ENCODE data around the gene LRP5.

Gene LRP5

GRCh38 chr11:68311160-68312116 is 953 bp upstream of the LRP5 start:
- no peak for DNase-seq

DNA sequence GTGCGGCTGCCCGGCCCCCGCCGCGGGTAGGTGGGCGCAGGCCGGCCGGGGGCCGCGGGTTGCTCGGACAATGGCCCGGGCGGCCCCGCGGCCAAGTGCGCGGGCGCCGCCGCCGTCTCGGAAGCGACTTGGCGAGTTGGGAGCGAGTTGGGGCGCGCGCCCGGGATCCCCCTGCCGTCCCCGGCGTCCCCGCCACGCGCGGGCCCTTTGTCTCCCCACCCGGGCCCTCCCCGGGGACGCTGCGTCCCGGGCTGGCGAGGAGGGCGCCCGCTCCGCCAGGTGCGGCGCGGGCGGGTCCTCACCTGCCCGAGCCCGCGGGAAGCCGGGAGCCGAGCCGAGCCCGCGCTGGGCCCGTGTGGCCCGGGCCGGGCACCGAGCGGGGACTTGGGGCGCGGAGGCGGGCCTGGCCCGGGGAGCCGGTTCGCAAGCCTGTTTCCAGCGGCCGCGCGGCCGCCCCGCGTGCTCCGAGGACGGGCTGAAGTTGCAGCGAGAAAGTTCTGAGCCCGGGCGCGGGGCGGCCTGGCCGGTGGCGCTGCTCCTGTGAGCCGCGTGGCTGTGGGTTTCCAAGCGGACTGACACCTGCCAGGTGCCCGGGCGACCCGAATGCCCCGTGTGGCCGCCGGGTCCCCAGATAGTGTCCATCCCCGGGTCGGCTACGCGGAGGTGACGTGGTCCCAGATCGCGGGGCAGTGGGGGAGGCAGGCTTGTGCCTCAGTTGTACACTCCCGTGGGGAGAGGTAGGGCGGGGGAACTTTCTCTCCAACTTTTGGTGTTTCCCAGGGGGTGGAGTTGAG is 586 bp downstream of the LRP5 start:
- DNase-seq: peak; percentile 39

- DNase-seq: no peak
These were observed 1.3 kb downstream of the LRP5 start for GRCh38 chr11:68313574-68314202.

GRCh38 chr11:68314203-68315170 is 2.1 kb downstream of the LRP5 start:
- DNase-seq: no peak

GRCh38 chr11:68315171-68315920 is 3.0 kb downstream of the LRP5 start:
- DNase-seq: no peak

DNA sequence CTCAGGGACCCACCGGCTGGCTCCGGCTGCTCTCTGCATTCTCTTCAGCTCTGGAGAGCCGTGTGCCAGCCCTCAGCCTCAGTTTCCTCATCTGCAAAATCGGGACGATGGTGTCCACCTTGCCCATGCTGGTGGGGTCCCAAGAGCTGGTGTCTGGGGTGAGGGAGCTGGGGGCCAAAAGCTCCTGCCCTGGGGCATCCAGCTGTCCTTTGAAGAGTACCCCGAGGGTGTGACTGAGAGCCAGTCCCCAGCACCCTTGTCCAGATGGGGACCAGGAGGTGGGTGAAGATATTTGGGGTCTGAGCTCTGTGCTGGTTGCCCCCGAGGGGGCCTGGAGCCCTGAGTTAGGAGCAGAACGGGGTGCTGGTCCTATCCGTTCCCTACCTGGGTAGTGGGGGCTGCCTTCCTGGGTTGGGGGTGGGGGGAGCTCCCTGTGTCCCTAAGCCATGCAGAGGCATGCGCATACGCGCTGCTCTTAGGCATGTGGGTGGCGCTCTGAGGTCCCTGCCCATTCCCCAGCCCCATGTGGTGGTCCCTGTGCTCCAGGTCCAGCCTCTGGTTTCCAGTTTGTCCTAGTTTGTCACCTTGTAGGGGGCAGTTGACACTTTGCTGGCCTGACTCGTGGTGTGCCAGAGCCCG is 4.9 kb downstream of the LRP5 start:
- no peak for DNase-seq

DNA sequence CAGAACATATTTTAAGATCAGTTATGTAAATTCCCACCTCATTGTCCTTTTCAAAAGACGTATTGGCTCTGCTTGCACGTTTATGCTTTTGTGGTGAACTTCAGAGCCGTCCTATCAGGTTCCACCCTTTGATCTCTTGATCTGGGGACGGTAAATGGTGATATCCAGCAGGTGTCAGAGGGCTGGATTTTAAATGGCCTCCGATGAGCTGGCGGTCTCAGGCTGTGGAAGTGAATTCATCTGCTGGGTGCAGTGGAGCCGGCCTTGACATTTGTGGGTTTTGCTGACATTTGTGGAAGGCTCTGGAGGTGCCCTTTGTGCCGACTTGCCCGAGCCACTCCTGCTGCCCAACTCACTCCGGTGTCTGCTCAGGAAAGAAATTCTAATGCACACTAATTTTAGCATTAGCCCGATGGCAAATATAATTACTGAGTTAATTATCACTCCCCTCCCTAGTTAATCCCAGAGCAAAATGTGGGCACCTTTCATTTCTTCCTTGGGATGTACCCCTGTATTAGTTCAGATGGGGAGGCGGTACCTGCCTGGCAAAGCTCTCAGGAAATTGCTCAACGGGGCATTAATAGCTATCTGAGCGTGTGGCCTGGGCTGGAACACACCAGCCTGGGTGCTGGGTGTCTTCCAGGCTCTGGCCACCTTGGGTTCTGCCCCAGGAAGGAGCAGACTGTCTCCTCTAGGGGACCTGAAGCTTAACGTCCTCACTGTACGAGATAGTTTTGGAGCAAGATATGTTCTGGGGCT is 9.1 kb downstream of the LRP5 start:
- no peak for DNase-seq

GRCh38 chr11:68322052-68322430 is 9.7 kb downstream of the LRP5 start:
- DNase-seq: no peak

DNA sequence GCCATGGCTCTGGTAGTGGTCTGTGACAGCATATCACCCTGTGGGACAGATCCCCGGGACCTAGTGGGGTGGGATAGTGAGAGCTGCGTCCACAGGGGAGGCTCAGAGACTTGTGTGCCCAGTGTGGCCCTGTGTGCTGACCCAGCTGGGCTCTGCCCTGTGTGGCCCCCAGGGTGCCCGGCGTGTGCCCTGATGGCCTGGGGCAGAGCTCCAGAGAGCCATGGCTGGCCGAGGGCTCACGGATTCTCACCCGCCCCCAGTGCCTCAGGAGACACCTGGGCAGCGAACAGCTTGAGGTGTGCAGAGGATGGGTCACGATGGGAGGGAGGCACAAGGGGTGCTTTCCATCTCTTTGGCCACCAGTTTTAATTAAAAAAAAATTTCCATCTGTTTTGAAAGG is 11.8 kb downstream of the LRP5 start:
- DNase-seq: no peak

DNA sequence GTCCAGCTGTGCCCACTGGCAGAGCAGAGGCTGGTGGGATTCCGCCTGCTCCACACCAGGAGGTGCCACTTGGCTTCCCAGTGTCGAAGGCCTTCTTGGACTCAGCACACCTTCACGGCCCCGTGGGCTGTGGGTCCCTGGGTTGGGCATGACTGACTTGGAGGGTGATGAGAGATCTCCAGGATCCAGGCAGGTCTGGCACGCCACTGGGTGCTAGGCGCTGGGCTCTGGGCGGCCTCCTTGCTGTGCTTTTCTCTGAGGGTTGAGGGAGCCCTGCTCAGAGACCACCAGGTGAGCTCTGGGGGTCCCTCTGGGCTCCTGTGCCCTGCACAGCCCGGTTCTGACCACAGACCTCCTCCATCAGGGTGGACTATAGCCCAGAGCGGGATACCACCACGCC is 12.3 kb downstream of the LRP5 start:
- no peak for DNase-seq

- DNase-seq: no peak
These were observed 13.0 kb downstream of the LRP5 start for GRCh38 chr11:68325183-68325906.

GRCh38 chr11:68325907-68326220 is 13.5 kb downstream of the LRP5 start:
- no peak for DNase-seq

DNA sequence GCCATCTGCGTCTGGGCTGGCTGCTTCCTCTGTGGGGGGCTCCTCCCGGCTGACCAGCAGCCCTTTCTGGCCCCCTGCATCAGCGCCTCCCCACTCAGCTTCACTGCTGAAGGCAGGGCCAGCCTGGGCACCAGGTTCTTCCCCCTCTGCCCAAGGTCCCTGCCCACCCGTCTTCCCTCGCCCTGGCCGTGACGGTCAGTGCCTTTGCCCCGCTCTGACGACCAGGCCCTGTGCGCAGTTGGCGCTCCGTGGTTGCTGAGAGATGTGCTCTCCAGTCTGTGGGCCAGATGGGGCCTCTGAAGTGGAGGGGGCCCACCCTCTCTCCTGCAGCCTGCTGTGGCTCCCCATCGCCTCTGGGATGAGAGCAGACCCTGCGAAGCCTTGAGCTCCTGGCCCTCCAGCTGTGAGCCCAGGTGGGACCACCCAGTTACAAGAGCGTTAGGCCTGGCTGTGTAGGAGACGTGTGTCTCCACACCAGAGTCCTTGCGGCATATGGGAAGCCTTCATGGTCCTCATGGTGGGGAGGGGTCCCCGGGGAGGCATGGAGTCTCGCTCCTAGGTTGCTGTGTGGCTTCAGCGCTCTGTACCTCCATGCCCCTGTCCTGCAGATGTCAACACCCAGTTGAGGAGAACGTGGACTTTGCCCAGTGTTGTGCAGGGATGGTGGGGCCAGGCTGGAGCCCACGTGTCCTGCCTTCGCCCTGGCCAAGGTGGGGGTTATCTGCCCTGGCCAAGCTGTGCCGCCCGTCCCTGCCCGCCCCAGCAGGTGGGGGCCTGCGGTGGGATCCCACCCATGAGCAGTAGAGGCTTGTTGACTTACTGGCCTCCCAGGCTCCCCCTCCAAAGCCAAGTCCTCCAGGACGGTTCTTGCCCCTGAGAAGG is 14.2 kb downstream of the LRP5 start:
- DNase-seq: no peak

DNA sequence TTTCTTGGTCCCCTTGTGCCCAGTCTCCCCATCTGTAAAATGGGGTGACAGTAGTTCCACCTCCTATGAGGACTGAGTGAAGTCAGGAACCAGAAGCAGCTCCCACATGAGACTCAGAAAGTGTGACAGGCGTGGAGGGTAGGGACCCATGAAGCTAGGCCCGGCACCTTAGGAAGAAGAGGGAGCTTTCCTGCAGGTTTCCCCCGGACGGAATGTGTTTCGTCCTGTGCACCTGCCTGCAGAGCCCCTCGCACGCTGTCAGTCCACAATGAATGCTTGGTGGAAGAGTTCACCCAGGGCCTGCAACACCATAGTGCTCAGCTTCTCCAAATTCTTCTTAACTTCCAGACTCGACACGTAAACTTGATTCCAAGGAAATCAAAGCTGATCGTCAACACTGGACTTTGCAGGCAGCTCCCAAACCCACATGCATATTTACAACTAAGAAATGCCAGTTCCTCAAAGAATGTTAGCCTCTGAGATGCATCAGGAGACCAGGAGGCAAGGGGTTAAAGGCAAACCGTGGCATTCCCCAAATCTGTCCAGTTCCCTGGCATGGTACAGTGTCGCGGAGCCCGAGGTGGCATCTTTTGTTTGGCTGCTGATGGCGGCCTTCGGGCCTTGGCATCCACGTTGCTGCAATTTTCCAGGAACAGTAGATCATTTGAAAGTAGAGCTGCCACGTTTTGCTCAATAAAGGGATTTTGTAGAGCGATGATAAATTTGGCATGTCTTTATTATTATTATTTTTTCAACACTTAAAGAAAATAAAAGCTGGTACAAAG is 15.4 kb downstream of the LRP5 start:
- no peak for DNase-seq

DNA sequence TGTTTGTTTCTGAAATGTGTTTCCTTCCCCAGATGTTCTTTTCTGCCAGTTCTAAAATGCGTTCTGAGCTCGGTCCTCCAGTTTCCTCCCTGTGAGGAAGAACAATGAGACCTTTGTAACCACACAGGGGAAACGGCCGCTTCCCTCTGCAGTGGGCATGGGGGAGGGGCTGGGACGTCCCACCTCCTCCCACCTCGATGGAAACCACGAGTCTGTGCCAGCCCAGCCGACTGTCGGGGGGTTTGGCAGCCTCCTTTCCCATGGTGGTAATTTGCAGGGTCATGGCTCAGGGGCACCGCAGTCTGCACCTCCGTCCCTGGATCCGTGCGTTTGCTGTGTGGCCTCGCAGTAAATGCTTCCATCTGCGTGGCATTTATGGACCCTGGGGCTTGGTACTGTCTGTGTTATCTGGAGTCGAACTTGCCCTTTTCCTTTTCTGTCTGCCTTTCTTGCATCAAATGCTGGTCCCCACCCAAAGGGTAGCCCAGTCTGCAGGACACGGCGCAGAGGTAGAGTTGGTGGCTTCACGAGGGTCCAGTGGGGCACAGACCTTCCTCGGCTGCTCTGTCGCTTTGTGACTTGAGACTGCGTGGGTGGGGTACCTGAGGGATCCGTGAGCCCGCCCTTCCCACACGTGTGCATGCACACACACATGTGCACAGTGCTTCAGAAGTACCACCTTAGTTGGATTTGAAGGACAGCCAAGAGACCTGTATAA is 16.1 kb downstream of the LRP5 start:
- DNase-seq: peak; percentile 30

GRCh38 chr11:68329536-68329935 is 17.1 kb downstream of the LRP5 start:
- DNase-seq: no peak

Data from activated naive CD4-positive, alpha-beta T cell treated with anti-CD3 and anti-CD28 coated beads, Interleukin-2, amount 50 U/mL, for 16 hours (primary cell).